Loucy (cell line): ENCODE results near the gene GSTP1.
"Not testable (repeated sequence)": the region's sequence is repeated elsewhere in the genome, so short reads cannot be mapped to it uniquely, and the experiment has no call there.

ENCODE experiments used
- H2AFZ ChIP-seq: fragments of 200-600 bp; sonication (generic); 2 replicates; pipeline ENCODE4 v1.6.0; 2016; ENCODE audit warnings: antibody characterized with exemption, mild to moderate bottlenecking, low read length, moderate library complexity
- H3F3A ChIP-seq: fragments of 200-600 bp; 2 replicates; pipeline ENCODE4 v1.6.0; 2016; ENCODE audit warnings: antibody characterized with exemption, low read depth, mild to moderate bottlenecking
- H3K27me3 ChIP-seq: fragments of 200-600 bp; sonication (generic); 2 replicates; pipeline ENCODE4 v1.6.1; 2014; ENCODE audit warnings: low read length, mild to moderate bottlenecking; ENCODE audit not compliant: insufficient read depth, poor library complexity, severe bottlenecking
- H3K36me3 ChIP-seq: fragments of 200-600 bp; sonication (generic); 2 replicates; pipeline ENCODE4 v1.6.1; 2016; ENCODE audit warnings: low read length; ENCODE audit not compliant: insufficient read depth
- H3K4me1 ChIP-seq: fragments of 200-600 bp; sonication (generic); 2 replicates; pipeline ENCODE4 v1.5.1; 2014; ENCODE audit warnings: low read length, mild to moderate bottlenecking; ENCODE audit not compliant: insufficient read depth, poor library complexity, severe bottlenecking
- H3K4me2 ChIP-seq: fragments of 200-600 bp; sonication (generic); 2 replicates; pipeline ENCODE4 v1.6.0; 2014; ENCODE audit warnings: antibody characterized with exemption, low read length, low read depth, mild to moderate bottlenecking; ENCODE audit not compliant: poor library complexity, severe bottlenecking
- H3K4me3 ChIP-seq: fragments of 200-600 bp; sonication (generic); 2 replicates; pipeline ENCODE4 v1.5.1; 2014; ENCODE audit warnings: low read length, mild to moderate bottlenecking, mixed read lengths; ENCODE audit not compliant: poor library complexity, severe bottlenecking
- H3K79me2 ChIP-seq: fragments of 200-600 bp; sonication (generic); 2 replicates; pipeline ENCODE4 v1.6.1; 2014; ENCODE audit warnings: low read length; ENCODE audit not compliant: insufficient read depth
- H3K9ac ChIP-seq: fragments of 200-600 bp; sonication (generic); 2 replicates; pipeline ENCODE4 v1.6.0; 2014; ENCODE audit warnings: mild to moderate bottlenecking, low read depth, low read length, moderate library complexity; ENCODE audit not compliant: poor library complexity, severe bottlenecking
- H3K9me2 ChIP-seq: fragments of 200-600 bp; sonication (generic); replicated peaks from 2 replicates; pipeline ENCODE4 v1.6.1; 2016; ENCODE audit warnings: low read depth, low read length, mixed read lengths
- H3K9me3 ChIP-seq: fragments of 200-600 bp; sonication (generic); 2 replicates; pipeline ENCODE4 v1.6.1; 2014; ENCODE audit warnings: mild to moderate bottlenecking, antibody characterized with exemption, low read length, low read depth; ENCODE audit not compliant: insufficient read depth
- H4K20me1 ChIP-seq: fragments of 200-600 bp; sonication (generic); 2 replicates; pipeline ENCODE4 v1.6.0; 2014; ENCODE audit warnings: antibody characterized with exemption, low read length, mild to moderate bottlenecking; ENCODE audit not compliant: insufficient read depth, poor library complexity, severe bottlenecking
- CTCF ChIP-seq: fragments of 200-600 bp; sonication (generic); conservative IDR thresholded peaks from 2 replicates; pipeline ENCODE4 v1.5.1; 2014; ENCODE audit warnings: mild to moderate bottlenecking, antibody characterized with exemption, low read length
- EZH2phosphoT487 ChIP-seq: fragments of 200-600 bp; IDR thresholded peaks from 2 replicates; pipeline ENCODE4 v1.6.1; 2018; ENCODE audit warnings: antibody characterized with exemption, mild to moderate bottlenecking, moderate library complexity, borderline replicate concordance

GSTP1 gene

GRCh38 chr11:67616431-67617242, 33.0 kb downstream of the GSTP1 start:
- Histone ChIP-seq H2AFZ (no peak overlapping the region), H3K9me2 (no peaks in the 10 kb centered on the region), H3K27me3 (no peaks in the 10 kb centered on the region), H3F3A (no peaks in the 10 kb centered on the region), H3K9ac (no peak overlapping the region), H3K4me1 (peaks cover 16% of the 10 kb centered on the region), H3K4me2 (no peak overlapping the region), H3K4me3 (no peak overlapping the region), H3K36me3 (peaks cover 4% of the 10 kb centered on the region; the same call in 1 of the 2 replicates), H3K9me3 (no peaks in the 10 kb centered on the region), H4K20me1 (peaks cover 5% of the 10 kb centered on the region), H3K79me2 (peaks cover 15% of the 10 kb centered on the region)
- no peak for TF ChIP-seq CTCF
- TF ChIP-seq EZH2phosphoT487: no peak

GRCh38 chr11:67617243-67617953, 33.8 kb downstream of the GSTP1 start:
- peaks cover under 1% of the 10 kb centered on the region; the same call in 1 of the 2 replicates for H3K36me3 ChIP-seq
- H3K9ac ChIP-seq: no peak overlapping the region
- H3F3A ChIP-seq: no peaks in the 10 kb centered on the region
- peaks cover 5% of the 10 kb centered on the region for H4K20me1 ChIP-seq
- no peak overlapping the region for H2AFZ ChIP-seq
- H3K9me2 ChIP-seq: no peaks in the 10 kb centered on the region
- H3K79me2 ChIP-seq: peaks cover 20% of the 10 kb centered on the region
- H3K9me3 ChIP-seq: no peaks in the 10 kb centered on the region
- no peak overlapping the region for H3K4me2 ChIP-seq
- H3K4me3 ChIP-seq: no peak overlapping the region
- H3K4me1 ChIP-seq: peaks cover 16% of the 10 kb centered on the region
- no peaks in the 10 kb centered on the region for H3K27me3 ChIP-seq
- TF ChIP-seq EZH2phosphoT487 (no peak), CTCF (no peak)

DNA sequence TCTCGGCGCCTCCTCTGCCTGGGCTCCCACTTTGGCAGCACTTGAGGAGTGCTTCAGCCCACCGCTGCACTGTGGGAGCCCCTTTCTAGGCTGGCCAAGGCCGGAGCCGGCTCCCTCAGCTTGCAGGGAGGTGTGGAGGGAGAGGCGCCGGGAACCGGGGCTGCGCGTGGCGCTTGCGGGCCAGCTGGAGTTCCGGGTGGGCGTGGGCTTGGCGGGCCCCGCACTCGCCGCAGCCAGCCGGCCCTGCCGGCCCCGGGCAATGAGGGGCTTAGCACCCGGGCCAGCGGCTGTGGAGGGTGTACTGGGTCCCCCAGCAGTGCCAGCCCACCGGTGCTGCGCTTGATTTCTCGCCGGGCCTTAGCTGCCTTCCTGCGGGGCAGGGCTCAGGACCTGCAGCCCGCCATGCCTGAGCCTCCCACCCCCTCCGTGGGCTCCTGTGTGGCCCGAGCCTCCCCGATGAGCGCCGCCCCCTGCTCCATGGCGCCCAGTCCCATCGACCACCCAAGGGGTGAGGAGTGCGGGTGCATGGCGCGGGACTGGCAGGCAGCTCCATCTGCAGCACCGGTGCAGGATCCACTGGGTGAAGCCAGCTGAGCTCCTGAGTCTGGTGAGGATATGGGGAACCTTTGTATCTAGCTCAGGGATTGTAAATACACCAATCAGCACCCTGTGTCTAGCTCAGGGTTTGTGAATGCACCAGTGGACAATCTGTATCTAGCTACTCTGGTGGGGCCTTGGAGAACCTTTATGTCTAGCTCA, 35.5 kb downstream of the GSTP1 start:
- H3K9me2 ChIP-seq, H3K9me3 ChIP-seq, H3K27me3 ChIP-seq, H3K36me3 ChIP-seq, H2AFZ ChIP-seq, H3K9ac ChIP-seq, H3F3A ChIP-seq, H4K20me1 ChIP-seq, H3K4me3 ChIP-seq, H3K4me2 ChIP-seq: not testable (repeated sequence)
- peaks cover 26% of the 10 kb centered on the region for H3K79me2 ChIP-seq
- H3K4me1 ChIP-seq: peaks cover 11% of the 10 kb centered on the region

- not testable (repeated sequence) for H3K4me1 ChIP-seq, H2AFZ ChIP-seq, H3F3A ChIP-seq, H3K9me3 ChIP-seq, H3K9me2 ChIP-seq, H3K27me3 ChIP-seq, H4K20me1 ChIP-seq, H3K36me3 ChIP-seq
- Histone ChIP-seq H3K79me2 (peaks cover 31% of the 10 kb centered on the region), H3K9ac (peak overlapping the region; percentile 91), H3K4me3 (peak overlapping the region; percentile 76), H3K4me2 (peak overlapping the region; percentile 60)
Observed at GRCh38 chr11:67619683-67620618, 36.3 kb downstream of the GSTP1 start.

DNA sequence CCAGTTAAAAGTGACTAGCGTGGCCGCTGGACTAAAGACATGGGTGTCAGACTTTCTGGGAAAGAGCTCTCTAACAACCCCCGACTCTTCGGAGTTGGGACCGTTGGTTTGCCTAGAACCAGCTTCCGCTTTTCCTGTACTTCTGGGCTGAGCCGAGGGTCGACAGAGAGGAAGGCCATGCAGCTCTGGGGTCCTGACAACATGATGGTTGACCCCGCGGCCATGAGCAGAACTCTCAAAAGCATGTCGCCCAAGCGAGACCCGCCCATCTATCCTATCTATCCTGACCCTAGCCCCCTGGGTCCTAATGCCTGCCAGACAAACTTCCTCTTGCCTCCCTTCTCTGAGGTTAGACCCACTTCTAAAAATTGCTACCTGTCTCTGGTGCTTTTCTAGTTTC, 37.0 kb downstream of the GSTP1 start:
- H3K4me2 ChIP-seq: peak overlapping the region; percentile 60
- H3K36me3 ChIP-seq, H4K20me1 ChIP-seq, H3K4me1 ChIP-seq, H3K9me3 ChIP-seq, H3K27me3 ChIP-seq, H3K9me2 ChIP-seq, H3F3A ChIP-seq, H2AFZ ChIP-seq: not testable (repeated sequence)
- H3K79me2 ChIP-seq: peaks cover 34% of the 10 kb centered on the region
- H3K4me3 ChIP-seq: peak overlapping the region; percentile 76
- peak overlapping the region; percentile 91 for H3K9ac ChIP-seq
